ENCODE results near the gene ITPR2. TPM values are rescaled to one million over a fixed set of nuclear protein-coding genes. Genes with fewer than 3 reads are reported as not detected.
"Not testable (repeated sequence)": the region's sequence is repeated elsewhere in the genome, so short reads cannot be mapped to it uniquely, and the experiment has no call there.

The ITPR2 gene
- total RNA-seq, 2 donors from 2014 or later = 38.8 to 40.3 TPM

- intact Hi-C loops (cut with DNase I) = no loop called here
- no peak for DNase-seq (ENCODE audit: low spot score)
These were observed 361.4 kb downstream of the ITPR2 start for GRCh38 chr12:26471560-26471959.

DNA sequence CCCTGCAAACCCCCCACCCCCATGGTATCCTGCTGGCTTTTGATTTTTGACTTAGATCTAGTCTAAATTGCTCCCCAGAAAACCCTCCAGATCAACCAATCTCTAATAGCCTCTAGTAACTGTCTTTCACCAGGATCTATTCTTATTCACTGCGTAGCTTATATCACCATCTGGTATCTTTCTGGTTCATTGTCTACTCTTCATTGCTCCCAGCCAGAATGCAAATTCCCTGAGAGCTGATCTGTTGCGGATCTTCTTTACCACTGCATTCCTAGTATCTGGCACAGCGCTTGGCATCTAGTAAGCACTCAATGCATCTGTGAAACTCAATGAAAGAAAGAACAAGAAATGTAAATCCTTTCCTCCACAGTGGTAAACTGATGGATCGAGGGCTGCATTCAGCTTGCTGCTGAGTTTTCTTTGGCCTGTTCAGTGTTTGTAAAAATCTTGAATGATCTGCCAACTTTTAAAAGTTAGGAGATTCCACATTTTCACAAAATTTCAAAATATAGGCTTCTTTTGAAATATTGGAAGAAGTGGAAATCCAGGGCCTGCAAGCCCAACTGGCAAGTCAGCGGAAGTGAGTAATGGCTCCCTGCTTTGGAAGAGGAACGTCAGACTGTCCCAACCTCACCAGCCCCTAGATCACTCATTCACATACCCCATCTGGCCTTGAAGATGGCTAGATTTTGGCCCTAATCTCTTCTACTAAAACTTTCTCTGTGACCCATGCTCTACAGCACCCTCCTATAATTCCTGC lies 363.4 kb downstream of the ITPR2 start:
- intact Hi-C loops (cut with DNase I) = no loop called here
- no peak for DNase-seq (ENCODE audit: low spot score)

- DNase-seq (ENCODE audit: low spot score) = no peak
- intact Hi-C loops (cut with DNase I) = no loop called here
These were observed 365.6 kb downstream of the ITPR2 start for GRCh38 chr12:26467351-26467750.

DNA sequence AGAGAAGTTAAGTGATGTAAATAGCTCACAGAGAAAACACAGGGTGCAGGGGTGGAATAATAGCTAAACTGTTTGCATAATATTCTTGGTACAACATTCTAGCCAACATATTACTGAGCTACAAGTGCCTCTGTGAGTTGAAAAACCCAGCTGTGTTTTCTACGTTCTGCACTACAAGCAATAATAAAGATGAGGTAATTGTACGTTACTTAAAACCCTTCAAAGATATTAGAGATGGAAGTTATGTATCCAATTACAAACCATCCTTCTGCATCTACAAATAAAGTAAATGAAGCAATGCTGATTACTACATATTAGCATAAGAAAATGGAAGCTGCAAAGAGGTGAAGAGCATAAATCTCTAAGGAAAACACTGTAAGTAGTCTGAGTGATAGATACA lies 366.3 kb downstream of the ITPR2 start:
- no peak for DNase-seq (ENCODE audit: low spot score)
- intact Hi-C loops (cut with DNase I) = no loop called here

- DNase-seq (ENCODE audit: low spot score) = no peak
- intact Hi-C loops (cut with DNase I) = no loop called here
These were observed 367.4 kb downstream of the ITPR2 start for GRCh38 chr12:26465419-26466097.

- no peak for DNase-seq (ENCODE audit: low spot score)
- intact Hi-C loops (cut with DNase I) = no loop called here
These were observed 371.2 kb downstream of the ITPR2 start for GRCh38 chr12:26461776-26462175.

- DNase-seq (ENCODE audit: low spot score) = no peak
- intact Hi-C loops (cut with DNase I) = no loop called here
These were observed 372.6 kb downstream of the ITPR2 start for GRCh38 chr12:26460361-26460760.

GRCh38 chr12:26455936-26456574 lies 376.9 kb downstream of the ITPR2 start:
- intact Hi-C loops (cut with DNase I) = no loop called here
- no peak for DNase-seq (ENCODE audit: low spot score)

DNA sequence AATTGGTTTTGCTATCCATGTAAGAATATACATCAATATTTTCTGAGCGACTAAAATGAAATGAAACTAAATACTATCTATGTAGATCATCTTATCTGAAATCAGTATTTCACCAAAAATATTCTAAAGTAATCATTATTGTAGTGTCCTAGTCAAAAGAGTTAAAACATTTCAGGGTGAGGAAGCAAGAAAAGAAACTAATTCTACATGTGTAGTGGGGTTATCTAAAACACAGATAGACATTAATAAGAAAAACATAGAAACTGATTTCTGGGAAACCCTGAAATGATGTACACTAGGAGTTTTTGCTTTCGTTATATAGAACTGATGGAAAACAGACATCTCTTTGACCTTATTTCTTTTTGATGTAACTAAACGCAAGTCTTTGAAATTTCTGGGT lies 379.7 kb downstream of the ITPR2 start:
- DNase-seq (ENCODE audit: low spot score) = no peak
- intact Hi-C loops (cut with DNase I) = no loop called here

DNA sequence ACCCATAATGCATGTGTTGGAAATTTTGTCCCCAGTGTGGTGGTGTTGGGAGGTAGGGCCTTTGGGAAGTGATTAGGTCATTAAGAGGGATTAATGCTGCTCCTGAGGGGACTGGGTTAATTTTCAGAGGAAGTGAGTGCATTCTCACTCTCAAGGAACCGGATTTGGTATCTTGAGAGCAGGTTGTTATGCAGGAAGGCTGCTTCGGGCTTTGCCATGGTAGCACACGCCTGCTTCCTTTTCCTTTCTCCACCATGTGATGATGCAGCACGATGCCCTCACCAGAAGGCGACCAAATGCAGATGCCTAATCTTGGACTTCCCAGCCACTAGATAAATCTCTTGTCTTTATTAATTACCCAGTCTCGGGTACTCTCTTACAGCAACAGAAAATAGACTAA lies 380.5 kb downstream of the ITPR2 start:
- intact Hi-C loops (cut with DNase I) = no loop called here
- DNase-seq (ENCODE audit: low spot score) = no peak

GRCh38 chr12:26451763-26452162 lies 381.2 kb downstream of the ITPR2 start:
- no peak for DNase-seq (ENCODE audit: low spot score)
- intact Hi-C loops (cut with DNase I) = no loop called here

DNA sequence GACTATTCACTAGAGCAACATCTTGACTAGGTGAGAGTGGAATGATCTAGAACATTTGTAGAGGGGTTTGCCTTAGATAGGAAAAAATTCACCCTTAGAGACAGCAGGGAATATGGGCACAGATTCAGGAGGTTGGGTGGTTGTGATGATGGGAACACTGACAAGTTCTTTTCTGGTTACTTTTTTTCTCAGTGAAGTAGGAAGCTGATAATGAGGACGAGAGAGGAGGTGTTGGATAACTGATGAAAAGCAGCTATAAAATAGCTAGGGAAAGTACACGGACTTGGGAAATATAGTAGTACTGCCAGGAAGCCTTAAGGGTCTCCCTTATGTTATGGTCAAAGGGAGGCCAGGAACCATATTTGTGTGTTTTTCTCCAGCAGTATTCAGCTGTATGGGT lies 387.1 kb downstream of the ITPR2 start:
- intact Hi-C loops (cut with DNase I) = no loop called here
- no peak for DNase-seq (ENCODE audit: low spot score)

- DNase-seq (ENCODE audit: low spot score) = no peak
- intact Hi-C loops (cut with DNase I) = no loop called here
These were observed 389.7 kb downstream of the ITPR2 start for GRCh38 chr12:26443309-26443708.

DNA sequence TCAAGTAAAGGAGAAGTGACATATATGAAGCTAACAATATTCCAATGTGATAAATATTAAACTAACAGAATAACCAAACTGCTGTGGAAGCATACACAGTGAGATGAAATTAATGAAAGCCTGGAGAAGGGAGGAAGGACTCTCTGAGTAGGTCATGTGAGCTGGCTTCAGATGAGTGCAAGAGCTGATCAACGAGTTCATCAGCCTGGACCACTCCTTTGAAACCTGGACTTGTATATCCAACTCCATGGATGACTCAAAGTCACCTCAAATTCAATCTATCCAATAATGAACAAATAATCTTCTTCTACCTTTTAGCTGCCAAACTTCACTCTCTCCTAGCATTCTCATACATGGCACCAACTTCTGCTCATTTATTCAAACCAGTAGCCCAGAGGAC lies 391.6 kb downstream of the ITPR2 start:
- intact Hi-C loops (cut with DNase I) = no loop called here

GRCh38 chr12:26435069-26435404 lies 398.0 kb downstream of the ITPR2 start:
- intact Hi-C loops (cut with DNase I) = no loop called here
- DNase-seq (ENCODE audit: low spot score) = no peak

More for the DNA sequence above, 391.6 kb downstream of the ITPR2 start:
- no peak for DNase-seq (ENCODE audit: low spot score)

- intact Hi-C loops (cut with DNase I) = no loop called here
- DNase-seq (ENCODE audit: low spot score) = no peak
These were observed 398.5 kb downstream of the ITPR2 start for GRCh38 chr12:26434299-26435068.

GRCh38 chr12:26433701-26434100 lies 399.3 kb downstream of the ITPR2 start:
- intact Hi-C loops (cut with DNase I); DNase-seq (ENCODE audit: low spot score): not testable (repeated sequence)

GRCh38 chr12:26431211-26431610 lies 401.8 kb downstream of the ITPR2 start:
- DNase-seq (ENCODE audit: low spot score) = no peak
- intact Hi-C loops (cut with DNase I) = no loop called here

DNA sequence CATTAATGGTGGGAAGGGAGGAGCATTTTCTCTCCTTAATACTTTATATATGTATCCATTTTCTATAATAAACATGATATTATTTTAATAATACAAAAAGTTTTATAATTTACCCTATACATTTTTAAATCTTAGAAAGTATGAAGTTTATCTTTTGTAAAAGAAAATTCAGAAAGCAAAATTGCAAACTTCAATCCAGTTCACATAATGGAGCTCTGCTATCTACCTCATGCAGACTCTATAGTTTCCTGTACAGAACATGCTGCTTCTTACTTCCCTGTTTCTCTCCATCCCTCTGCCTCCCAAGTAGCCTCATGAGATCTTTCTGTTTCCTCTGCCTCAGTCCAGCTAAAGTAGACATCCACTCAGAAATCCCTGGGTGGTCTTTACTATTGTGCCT lies 402.4 kb downstream of the ITPR2 start:
- intact Hi-C loops (cut with DNase I); DNase-seq (ENCODE audit: low spot score): not testable (repeated sequence)
